HCT116 (cell line): Measurements from ENCODE around the gene ADCY2. TPM values are rescaled to one million over a fixed set of nuclear protein-coding genes. Genes with fewer than 3 reads are reported as not detected.

ENCODE experiments used
- ATAC-seq: fragments of 200-7000 bp; cut with Tn5 transposase; 2 replicates; pipeline ENCODE4 v1.9.1; 2020; ENCODE audit warnings: mild to moderate bottlenecking, moderate library complexity
- BruUV-seq: library from RNA; stranded (reverse); fragments of 400-500 nt; replicated peaks from 2 replicates; lab custom pipeline; 2021; lab: Mats Ljungman, UMichigan
- CTCF ChIA-PET: fragments of 300-600 bp; sonication (Branson Sonifier 250); formaldehyde crosslinking; loops from one replicate; lab custom pipeline; 2021; ENCODE audit warnings: antibody characterized with exemption; lab: Charles Lee
- POLR2A ChIA-PET: fragments of 300-600, 350-600 bp; sonication (Branson Sonifier 250); formaldehyde crosslinking; loops from one replicate; lab custom pipeline; 2021; ENCODE audit warnings: antibody characterized with exemption; lab: Charles Lee
- RAD21 ChIA-PET, 2 experiments: fragments of 300-600 bp; sonication (Branson Sonifier 250); formaldehyde crosslinking; loops; one replicate each; lab custom pipeline; 2023; ENCODE audit warnings: low total read pairs in 2 of 2; ENCODE audit not compliant: uncharacterized antibody in 2 of 2, unreplicated experiment in 2 of 2, low non-redundant PET in 1 of 2; lab: Charles Lee
- DNase-seq: peaks from one replicate; pipeline ENCODE4 v3.0.0-alpha.2; 2010; ENCODE audit warnings: low read depth, low spot score
- H2AFZ ChIP-seq: fragments of 200-600 bp; shearing (Covaris generic), sonication (generic); 2 replicates; pipeline ENCODE4 v1.6.1; 2017; ENCODE audit warnings: low read depth, mixed run types, mixed read lengths, antibody characterized with exemption, low read length; ENCODE audit not compliant: poor library complexity, severe bottlenecking
- H3K27ac ChIP-seq: 2 replicates; pipeline ENCODE4 v1.5.1; 2012; ENCODE audit warnings: low read depth, low read length
- H3K27me3 ChIP-seq: fragments of 200-600 bp; sonication (generic); 2 replicates; pipeline ENCODE4 v1.6.1; 2016; ENCODE audit warnings: mixed run types, low read length, mixed read lengths; ENCODE audit not compliant: insufficient read depth
- H3K36me3 ChIP-seq, 2 experiments: fragments of 200-500 bp in 1 of 2; fragments of 200-600 bp in 1 of 2; sonication (Bioruptor generic) in 1 of 2; sonication (generic) in 1 of 2; 2 replicates each; pipeline versions ENCODE4 v1.5.1 to v1.6.1; 2014 to 2016; ENCODE audit warnings: low read length in 2 of 2, inconsistent platforms in 1 of 2, mixed read lengths in 1 of 2, mixed run types in 1 of 2; ENCODE audit not compliant: insufficient read depth in 2 of 2, control insufficient read depth in 1 of 2
- H3K4me1 ChIP-seq, 2 experiments: fragments of 200-600 bp in 1 of 2; sonication (generic) in 1 of 2; 2 replicates each; pipeline versions ENCODE4 v1.5.1 to v1.6.1; 2012 to 2017; ENCODE audit warnings: low read length in 2 of 2, inconsistent platforms in 1 of 2, mild to moderate bottlenecking in 1 of 2, mixed read lengths in 1 of 2, mixed run types in 1 of 2, moderate library complexity in 1 of 2; ENCODE audit not compliant: insufficient read depth in 2 of 2, control insufficient read depth in 1 of 2
- H3K4me2 ChIP-seq: fragments of 200-600 bp; sonication (generic); 2 replicates; pipeline ENCODE4 v1.6.1; 2017; ENCODE audit warnings: mixed run types, low read length, mixed read lengths
- H3K4me3 ChIP-seq, 2 experiments: fragments of 200-600 bp in 1 of 2; sonication (generic) in 1 of 2; replicated peaks in 1 of 2; 2 replicates each; pipeline ENCODE4 v1.5.1; 2011 to 2016; ENCODE audit warnings: low read length in 2 of 2, control low read depth in 1 of 2, low read depth in 1 of 2, mild to moderate bottlenecking in 1 of 2, mixed read lengths in 1 of 2, mixed run types in 1 of 2
- H3K79me2 ChIP-seq: fragments of 200-600 bp; sonication (generic); 2 replicates; pipeline ENCODE4 v1.6.1; 2017; ENCODE audit warnings: mild to moderate bottlenecking, mixed run types, low read length, moderate library complexity, mixed read lengths; ENCODE audit not compliant: insufficient read depth
- H3K9ac ChIP-seq: fragments of 200-600 bp; sonication (generic); 2 replicates; pipeline ENCODE4 v1.6.1; 2016; ENCODE audit warnings: low read length, mixed read lengths
- H3K9me2 ChIP-seq: fragments of 200-600 bp; sonication (generic), shearing (Covaris generic); 2 replicates; pipeline ENCODE4 v1.6.1; 2017; ENCODE audit warnings: mixed run types, mild to moderate bottlenecking, moderate library complexity; ENCODE audit not compliant: insufficient read depth
- H3K9me3 ChIP-seq, 2 experiments: fragments of 200-500 bp in 1 of 2; fragments of 200-600 bp in 1 of 2; sonication (Bioruptor generic) in 1 of 2; sonication (generic) in 1 of 2; 2 replicates each; pipeline ENCODE4 v1.6.1; 2014 to 2017; ENCODE audit warnings: low read length in 2 of 2, mixed read lengths in 2 of 2, inconsistent platforms in 1 of 2, low read depth in 1 of 2, mild to moderate bottlenecking in 1 of 2, mixed run types in 1 of 2, moderate library complexity in 1 of 2; ENCODE audit not compliant: control insufficient read depth in 1 of 2, insufficient read depth in 1 of 2
- H4K20me1 ChIP-seq: fragments of 200-600 bp; sonication (generic), shearing (Covaris generic); 2 replicates; pipeline ENCODE4 v1.6.1; 2017; ENCODE audit warnings: mixed run types, mild to moderate bottlenecking, moderate library complexity; ENCODE audit not compliant: insufficient read depth
- CBX3 ChIP-seq: IDR thresholded peaks from 2 replicates; pipeline ENCODE4 v1.6.1; 2012; ENCODE audit warnings: low read depth
- CEBPB ChIP-seq: IDR thresholded peaks from 2 replicates; pipeline ENCODE4 v1.6.1; 2012; ENCODE audit warnings: low read depth
- EGR1 ChIP-seq: IDR thresholded peaks from 2 replicates; pipeline ENCODE4 v1.6.1; 2012; ENCODE audit warnings: low read depth
- ELF1 ChIP-seq: IDR thresholded peaks from 2 replicates; pipeline ENCODE4 v1.6.1; 2012; ENCODE audit warnings: low read depth, borderline replicate concordance
- EZH2phosphoT487 ChIP-seq: fragments of 200-600 bp; IDR thresholded peaks from 2 replicates; pipeline ENCODE4 v1.6.1; 2018; ENCODE audit warnings: antibody characterized with exemption, borderline replicate concordance
- FOSL1 ChIP-seq: IDR thresholded peaks from 2 replicates; pipeline ENCODE4 v1.6.1; 2012; ENCODE audit warnings: low read depth
- POLR2A ChIP-seq: IDR thresholded peaks from 2 replicates; pipeline ENCODE4 v1.7.0; 2011; ENCODE audit warnings: borderline replicate concordance; ENCODE audit not compliant: insufficient read depth, insufficient read length; ENCODE audit errors: extremely low read depth
- POLR2AphosphoS5 ChIP-seq: IDR thresholded peaks from 2 replicates; pipeline ENCODE4 v1.6.1; 2011; ENCODE audit warnings: mild to moderate bottlenecking, low read depth, low read length, moderate library complexity
- RAD21 ChIP-seq: IDR thresholded peaks from 2 replicates; pipeline ENCODE4 v1.6.1; 2012; ENCODE audit warnings: low read depth, mild to moderate bottlenecking
- SIN3A ChIP-seq: IDR thresholded peaks from 2 replicates; pipeline ENCODE4 v1.6.1; 2012; ENCODE audit warnings: low read depth
- SP1 ChIP-seq: IDR thresholded peaks from 2 replicates; pipeline ENCODE4 v1.6.1; 2012; ENCODE audit warnings: low read depth
- SRF ChIP-seq: IDR thresholded peaks from 2 replicates; pipeline ENCODE4 v1.6.1; 2012; ENCODE audit warnings: low read depth
- TCF7L2 ChIP-seq: IDR thresholded peaks from 2 replicates; pipeline ENCODE4 v1.7.0; 2011; ENCODE audit warnings: borderline replicate concordance, inconsistent platforms; ENCODE audit not compliant: insufficient read depth, insufficient read length; ENCODE audit errors: extremely low read depth
- YY1 ChIP-seq: IDR thresholded peaks from 2 replicates; pipeline ENCODE4 v1.6.1; 2011; ENCODE audit warnings: low read length, low read depth, moderate library complexity, mild to moderate bottlenecking; ENCODE audit not compliant: insufficient replicate concordance; ENCODE audit errors: extremely low read depth
- ZNF274 ChIP-seq: fragments of 200-500 bp; sonication (Bioruptor generic); IDR thresholded peaks from 2 replicates; pipeline ENCODE4 v1.6.1; 2014; ENCODE audit warnings: mild to moderate bottlenecking, low read depth, low read length, inconsistent platforms
- intact Hi-C: fragments of 100-400 bp; cut with micrococcal nuclease; formaldehyde crosslinking; loops from 2 replicates; pipeline ENCODE4 v1.10.0; 2022
- total RNA-seq: library from RNA; stranded (reverse); gene quantifications from one replicate; pipeline ENCODE4 v1.2.1, GENCODE V29; 2021; ENCODE audit not compliant: unreplicated experiment
- TF ChIP-seq, protein P1 (sequence below): IDR thresholded peaks from 2 replicates; pipeline ENCODE4 v1.6.1; 2012
- TF ChIP-seq, protein P2 (sequence below): IDR thresholded peaks from 2 replicates; pipeline ENCODE4 v1.6.1; 2012

Gene ADCY2
- total RNA-seq, 1 experiment from 2014 or later = 0.15 TPM

DNA sequence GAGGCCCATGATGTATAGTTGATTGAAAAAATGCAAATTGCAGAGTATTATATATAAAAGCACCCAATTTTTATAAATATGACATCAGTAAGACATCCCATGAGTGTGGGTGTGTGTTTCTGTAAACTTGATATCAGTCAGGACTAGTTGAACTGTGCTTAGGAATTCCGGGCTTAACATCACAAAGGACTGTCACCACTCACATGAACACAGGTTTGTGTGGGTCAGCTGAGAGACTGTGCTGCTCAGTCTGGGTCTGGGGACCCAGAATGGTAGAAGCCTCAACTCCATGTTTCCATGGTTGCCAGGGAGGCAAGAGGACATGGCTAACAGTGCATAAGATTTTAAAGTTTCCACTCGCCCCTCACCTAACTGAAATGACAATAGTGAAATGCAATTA is 120.3 kb downstream of the ADCY2 start:
- H3K4me3 ChIP-seq = no peak overlapping the region
- TF ChIP-seq FOSL1 = no peak
- H2AFZ ChIP-seq = no peak overlapping the region
- no TSS peak for BruUV-seq
- intact Hi-C loops = no loop called here
- no peaks in the 10 kb centered on the region for H4K20me1 ChIP-seq
- H3K36me3 ChIP-seq = no peaks in the 10 kb centered on the region
- RAD21 ChIA-PET = no interaction called here
- H3K9me2 ChIP-seq = no peaks in the 10 kb centered on the region
- DNase-seq (no peak), ATAC-seq (no peak)
- no peaks in the 10 kb centered on the region for H3K79me2 ChIP-seq
- no peak overlapping the region for H3K27ac ChIP-seq
- no peaks in the 10 kb centered on the region for H3K27me3 ChIP-seq
- no peaks in the 10 kb centered on the region for H3K4me1 ChIP-seq
- H3K9ac ChIP-seq = no peak overlapping the region
- CTCF ChIA-PET = no interaction called here
- POLR2A ChIA-PET = no interaction called here
- no peak overlapping the region for H3K4me2 ChIP-seq
- H3K9me3 ChIP-seq = peaks cover 3 to 26% of the 10 kb centered on the region in 2 experiments; a peak in 2 of 4 replicates

GRCh38 chr5:7517006-7517405 is 121.1 kb downstream of the ADCY2 start:
- no peak overlapping the region for H3K27ac ChIP-seq
- no peak overlapping the region for H3K4me2 ChIP-seq
- H3K9me2 ChIP-seq = no peaks in the 10 kb centered on the region
- H3K4me1 ChIP-seq = no peaks in the 10 kb centered on the region
- no peaks in the 10 kb centered on the region for H3K27me3 ChIP-seq
- no peaks in the 10 kb centered on the region for H4K20me1 ChIP-seq
- no peak overlapping the region for H2AFZ ChIP-seq
- DNase-seq (no peak), ATAC-seq (no peak)
- peaks cover 7 to 26% of the 10 kb centered on the region in 2 experiments; a peak in 2 of 4 replicates for H3K9me3 ChIP-seq
- ChIA-PET CTCF (no interaction called here), RAD21 (no interaction called here), POLR2A (no interaction called here)
- no peaks in the 10 kb centered on the region for H3K36me3 ChIP-seq
- H3K79me2 ChIP-seq = no peaks in the 10 kb centered on the region
- H3K9ac ChIP-seq = no peak overlapping the region
- no TSS peak for BruUV-seq
- no peak overlapping the region for H3K4me3 ChIP-seq
- intact Hi-C loops = no loop called here
- TF ChIP-seq POLR2A = no peak
- no peak for TF ChIP-seq SRF
- no peak for TF ChIP-seq EGR1
- TF ChIP-seq SP1 = no peak
- no peak for TF ChIP-seq ELF1
- no peak for TF ChIP-seq EZH2phosphoT487
- TF ChIP-seq, protein P1, sequence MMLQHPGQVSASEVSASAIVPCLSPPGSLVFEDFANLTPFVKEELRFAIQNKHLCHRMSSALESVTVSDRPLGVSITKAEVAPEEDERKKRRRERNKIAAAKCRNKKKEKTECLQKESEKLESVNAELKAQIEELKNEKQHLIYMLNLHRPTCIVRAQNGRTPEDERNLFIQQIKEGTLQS = no peak
- TF ChIP-seq CBX3 = no peak
- no peak for TF ChIP-seq POLR2AphosphoS5
- TF ChIP-seq, protein P2, sequence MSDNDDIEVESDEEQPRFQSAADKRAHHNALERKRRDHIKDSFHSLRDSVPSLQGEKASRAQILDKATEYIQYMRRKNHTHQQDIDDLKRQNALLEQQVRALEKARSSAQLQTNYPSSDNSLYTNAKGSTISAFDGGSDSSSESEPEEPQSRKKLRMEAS = no peak
- TF ChIP-seq ZNF274 = no peak
- no peak for TF ChIP-seq RAD21
- TF ChIP-seq CEBPB = no peak
- no peak for TF ChIP-seq TCF7L2
- no peak for TF ChIP-seq SIN3A
- no peak for TF ChIP-seq YY1
